Mammary epithelial cell (primary cell): ENCODE results near the gene TECTB.

ENCODE experiments used
- EZH2 ChIP-seq: IDR thresholded peaks from 2 replicates; pipeline ENCODE4 v1.6.1; 2012; ENCODE audit warnings: low read length, inconsistent platforms, borderline replicate concordance
- TF ChIP-seq, protein P1 (sequence below), 2 donors: IDR thresholded peaks in 1 of 2; conservative IDR thresholded peaks in 1 of 2; 2 replicates each; pipeline ENCODE4 v1.5.1; 2011 to 2012; ENCODE audit warnings: inconsistent platforms in 2 of 2, low read length in 2 of 2, mild to moderate bottlenecking in 2 of 2, control low read depth in 1 of 2, low read depth in 1 of 2; ENCODE audit not compliant: insufficient read depth in 1 of 2; ENCODE audit errors: extremely low read depth in 1 of 2

DNA sequence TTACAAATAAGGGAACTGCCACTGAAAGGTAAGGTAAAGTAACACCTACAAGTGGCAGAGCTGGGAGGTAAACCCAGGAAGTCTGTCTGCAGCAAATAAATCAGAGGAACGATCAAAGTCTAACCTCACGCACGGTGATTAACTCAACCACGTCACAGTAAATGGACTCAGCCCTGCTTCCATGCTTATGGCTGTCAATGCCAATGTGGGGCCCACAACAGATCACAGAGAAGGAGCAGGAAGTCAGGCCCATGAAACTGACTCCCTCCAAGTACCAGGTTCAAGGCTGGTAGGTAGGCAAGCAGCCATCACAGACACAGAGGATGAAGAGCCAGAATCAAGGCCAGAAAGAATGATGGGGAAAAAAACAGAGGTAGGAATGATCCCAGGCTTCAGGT is 52.7 kb downstream of the TECTB start:
- TF ChIP-seq, protein P1, sequence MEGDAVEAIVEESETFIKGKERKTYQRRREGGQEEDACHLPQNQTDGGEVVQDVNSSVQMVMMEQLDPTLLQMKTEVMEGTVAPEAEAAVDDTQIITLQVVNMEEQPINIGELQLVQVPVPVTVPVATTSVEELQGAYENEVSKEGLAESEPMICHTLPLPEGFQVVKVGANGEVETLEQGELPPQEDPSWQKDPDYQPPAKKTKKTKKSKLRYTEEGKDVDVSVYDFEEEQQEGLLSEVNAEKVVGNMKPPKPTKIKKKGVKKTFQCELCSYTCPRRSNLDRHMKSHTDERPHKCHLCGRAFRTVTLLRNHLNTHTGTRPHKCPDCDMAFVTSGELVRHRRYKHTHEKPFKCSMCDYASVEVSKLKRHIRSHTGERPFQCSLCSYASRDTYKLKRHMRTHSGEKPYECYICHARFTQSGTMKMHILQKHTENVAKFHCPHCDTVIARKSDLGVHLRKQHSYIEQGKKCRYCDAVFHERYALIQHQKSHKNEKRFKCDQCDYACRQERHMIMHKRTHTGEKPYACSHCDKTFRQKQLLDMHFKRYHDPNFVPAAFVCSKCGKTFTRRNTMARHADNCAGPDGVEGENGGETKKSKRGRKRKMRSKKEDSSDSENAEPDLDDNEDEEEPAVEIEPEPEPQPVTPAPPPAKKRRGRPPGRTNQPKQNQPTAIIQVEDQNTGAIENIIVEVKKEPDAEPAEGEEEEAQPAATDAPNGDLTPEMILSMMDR (conservative IDR thresholded peaks at IDR 0.05 in 1 of 2, IDR thresholded peaks at IDR 0.05 in 1 of 2; ENCODE audit: extremely low read depth in 1 of 2, insufficient read depth in 1 of 2, low read depth in 1 of 2, low read length in 2 of 2): no peak
- no peak for TF ChIP-seq EZH2
